Spleen (tissue), 11 donors: ENCODE measurements around the gene CRMP1. TPM values are rescaled to one million over a fixed set of nuclear protein-coding genes. Genes with fewer than 3 reads are reported as not detected.

Source experiments
- DNase-seq: peaks from one replicate; pipeline ENCODE4 v3.0.0-alpha.2; 2020
- H3K27ac ChIP-seq, 8 donors: fragments of 200-600 bp; sonication (generic) in 7 of 8; 1 replicate in 4 of 8; 2 replicates in 4 of 8; pipeline versions ENCODE4 v1.5.0 to v1.8.0; 2016 to 2021; ENCODE audit warnings: inconsistent platforms in 4 of 8, mild to moderate bottlenecking in 4 of 8, moderate library complexity in 1 of 8
- H3K27me3 ChIP-seq, 7 donors: fragments of 200-600 bp; sonication (generic) in 6 of 7; replicated peaks in 1 of 7; 1 replicate in 4 of 7; 2 replicates in 3 of 7; pipeline versions ENCODE4 v1.5.0 to v1.8.0; 2016 to 2021; ENCODE audit warnings: inconsistent platforms in 3 of 7, mild to moderate bottlenecking in 1 of 7
- H3K36me3 ChIP-seq, 6 donors: fragments of 200-600 bp; sonication (generic) in 5 of 6; 1 replicate in 4 of 6; 2 replicates in 2 of 6; pipeline versions ENCODE4 v1.5.0 to v1.8.0; 2016 to 2021; ENCODE audit warnings: inconsistent platforms in 2 of 6
- H3K4me1 ChIP-seq, 6 donors: fragments of 200-600 bp; sonication (generic) in 5 of 6; 1 replicate in 3 of 6; 2 replicates in 3 of 6; pipeline versions ENCODE4 v1.5.0 to v1.8.0; 2016 to 2021; ENCODE audit warnings: inconsistent platforms in 3 of 6
- H3K4me3 ChIP-seq, 8 donors: fragments of 200-600 bp; sonication (generic) in 7 of 8; 1 replicate in 4 of 8; 2 replicates in 4 of 8; pipeline versions ENCODE4 v1.5.0 to v1.8.0; 2016 to 2021; ENCODE audit warnings: inconsistent platforms in 4 of 8, mild to moderate bottlenecking in 4 of 8, moderate library complexity in 2 of 8
- H3K9me3 ChIP-seq, 8 donors: fragments of 200-600 bp; sonication (generic) in 7 of 8; 1 replicate in 4 of 8; 2 replicates in 4 of 8; pipeline versions ENCODE4 v1.5.0 to v1.8.0; 2016 to 2021; ENCODE audit warnings: inconsistent platforms in 4 of 8
- CTCF ChIP-seq, 11 experiments: fragments of 200-600 bp in 7 of 11; fragments of 450-650 bp in 4 of 11; sonication (generic) in 4 of 11; IDR thresholded peaks in 8 of 11; conservative IDR thresholded peaks in 3 of 11; 1 replicate in 7 of 11; 2 replicates in 4 of 11; pipeline versions ENCODE4 v1.4.0 to v1.8.0; 2016 to 2021; ENCODE audit warnings: antibody characterized with exemption in 11 of 11, inconsistent platforms in 4 of 11, mild to moderate bottlenecking in 1 of 11
- POLR2A ChIP-seq, 3 donors: fragments of 450-650 bp; IDR thresholded peaks; one replicate each; pipeline ENCODE4 v1.5.1; 2017; ENCODE audit warnings: antibody characterized with exemption in 3 of 3, mild to moderate bottlenecking in 1 of 3
- POLR2AphosphoS5 ChIP-seq, 3 donors: sonication (generic); formaldehyde crosslinking; IDR thresholded peaks; one replicate each; pipeline ENCODE4 v1.5.1; 2017; ENCODE audit warnings: antibody characterized with exemption in 3 of 3
- WGBS, 5 donors: extraction: QIAGEN DNeasy Blood & Tissue Kit in 3 of 5; methylation state at CpG; one replicate each; pipeline versions ENCODE4 v1.1.5 to v1.1.7; 2013 to 2018; 5-methylcytosine and 5-hydroxymethylcytosine counted together
- intact Hi-C: fragments of 100-400 bp; cut with DNase I; formaldehyde crosslinking; loops from one replicate; pipeline ENCODE4 v1.15.0; 2023; ENCODE audit warnings: low total_unique reads
- polyA plus RNA-seq, 3 donors: library from polyadenylated mRNA; stranded (reverse); fragments of 200-250 nt; gene quantifications; one replicate each; pipeline ENCODE4 v1.2.1, GENCODE V29; 2013
- total RNA-seq, 7 donors: library from RNA; depleted of rRNA in 3 of 7; stranded (reverse); fragments of >200 nt in 3 of 7; fragmentation: NEBNext Ultra II Directional in 4 of 7; extraction: Animal tissue kit (Norgen Biotek cat#: 25700) in 4 of 7; gene quantifications; one replicate each; pipeline versions ENCODE4 v1.1.0 to v1.2.1, GENCODE V29; 2016 to 2021
- donor health status: healthy with polysubstance abuse.
- donor health status: DM: no; HTN: no; CAD: no; lungs with moderate emphysema.
- donor health status: DM: no; HTN: no; CAD: no.
- donor health status: Bipolar disorder and iron deficiency.
- donor health status: healthy.
- donor health status: DM: no; HTN: no; CAD: no.
- donor health status: DM: yes; HTN: yes; CAD: no.

The CRMP1 gene
- total and polyA plus RNA-seq, 10 donors: 0.03 to 2.3 (median 0.85) TPM; not detected in 1

DNA sequence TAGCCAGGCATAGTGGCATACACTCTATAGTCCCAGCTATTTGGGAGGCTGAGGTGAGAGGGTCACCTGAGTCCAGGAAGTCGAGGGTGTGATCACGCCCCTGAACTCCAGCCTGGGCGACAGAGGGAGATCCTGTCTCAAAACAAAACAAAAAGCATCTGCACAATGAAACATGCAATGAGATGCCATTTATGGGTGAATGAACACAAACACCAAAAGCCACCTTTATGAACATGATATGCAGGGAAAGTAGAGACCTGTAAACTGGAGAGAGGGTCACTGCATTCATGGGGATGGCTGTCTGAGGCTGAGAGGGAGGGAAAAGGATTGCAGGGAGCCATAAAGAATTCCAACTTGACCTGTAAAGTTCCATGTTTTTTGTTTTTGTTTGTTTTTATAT, 111.2 kb downstream of the CRMP1 start:
- peaks cover 5 to 11% (median 10%) of the 10 kb centered on the region in 8 donors for H3K9me3 ChIP-seq
- 72 to 75% (median 74%) methylated on average over 3 of the region's 3 CpGs for WGBS, 5 donors
- no peak for TF ChIP-seq CTCF (IDR thresholded peaks at IDR 0.05 in 8 of 11, conservative IDR thresholded peaks at IDR 0.05 in 3 of 11)
- no peak for TF ChIP-seq POLR2A (IDR thresholded peaks at IDR 0.05)
- no peak for TF ChIP-seq POLR2AphosphoS5 (IDR thresholded peaks at IDR 0.05)
- no peak for DNase-seq
- no peak overlapping the region for H3K27ac ChIP-seq
- no peaks in the 10 kb centered on the region for H3K27me3 ChIP-seq
- intact Hi-C loops: no loop called here
- H3K4me3 ChIP-seq: no peak overlapping the region
- H3K36me3 ChIP-seq: peaks cover 0 to 6% (median 0%) of the 10 kb centered on the region in 6 donors
- no peaks in the 10 kb centered on the region for H3K4me1 ChIP-seq

DNA sequence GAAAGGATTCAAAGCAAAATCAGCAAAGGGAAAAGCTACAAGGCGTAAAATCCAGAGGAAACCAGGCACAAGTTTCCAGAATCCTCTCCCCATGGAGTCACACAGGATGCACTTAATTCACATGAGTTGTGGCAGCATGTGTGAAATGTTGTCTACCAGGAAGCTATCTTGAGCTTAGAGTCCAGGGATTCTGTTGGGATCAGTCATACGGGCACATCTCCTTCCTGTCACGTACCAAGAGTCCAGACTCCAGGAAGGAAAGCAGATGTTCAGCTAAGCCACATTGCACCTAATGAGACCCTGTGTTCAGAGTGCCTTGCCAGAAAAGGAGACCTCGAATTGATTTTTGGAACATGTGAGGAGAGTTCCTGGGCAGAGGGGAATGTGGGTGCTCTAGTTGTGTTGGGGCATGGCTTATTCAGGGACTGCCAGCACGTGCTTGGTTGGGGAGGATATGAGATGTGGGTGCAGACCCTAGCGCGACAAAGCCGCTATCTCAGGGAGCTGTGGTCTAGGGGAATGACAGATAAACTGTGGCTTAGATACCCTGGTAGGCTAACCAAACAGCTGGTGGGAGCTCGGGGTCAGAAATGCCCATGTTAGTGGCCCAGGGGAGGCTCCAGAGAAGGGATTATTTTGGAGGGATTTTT, 111.9 kb downstream of the CRMP1 start:
- Histone ChIP-seq H3K27ac (no peak overlapping the region), H3K4me3 (no peak overlapping the region), H3K9me3 (peaks cover 6 to 18% (median 18%) of the 10 kb centered on the region in 8 donors), H3K27me3 (no peaks in the 10 kb centered on the region), H3K36me3 (peaks cover 0 to 6% (median 0%) of the 10 kb centered on the region in 6 donors), H3K4me1 (no peaks in the 10 kb centered on the region)
- 78 to 91% (median 85%) methylated on average over 9 of the region's 9 CpGs for WGBS, 5 donors
- peak; percentile 31 for DNase-seq
- TF ChIP-seq POLR2A (IDR thresholded peaks at IDR 0.05) (no peak), POLR2AphosphoS5 (IDR thresholded peaks at IDR 0.05) (no peak), CTCF (IDR thresholded peaks at IDR 0.05 in 8 of 11, conservative IDR thresholded peaks at IDR 0.05 in 3 of 11) (no peak)
- intact Hi-C loops: no loop called here

DNA sequence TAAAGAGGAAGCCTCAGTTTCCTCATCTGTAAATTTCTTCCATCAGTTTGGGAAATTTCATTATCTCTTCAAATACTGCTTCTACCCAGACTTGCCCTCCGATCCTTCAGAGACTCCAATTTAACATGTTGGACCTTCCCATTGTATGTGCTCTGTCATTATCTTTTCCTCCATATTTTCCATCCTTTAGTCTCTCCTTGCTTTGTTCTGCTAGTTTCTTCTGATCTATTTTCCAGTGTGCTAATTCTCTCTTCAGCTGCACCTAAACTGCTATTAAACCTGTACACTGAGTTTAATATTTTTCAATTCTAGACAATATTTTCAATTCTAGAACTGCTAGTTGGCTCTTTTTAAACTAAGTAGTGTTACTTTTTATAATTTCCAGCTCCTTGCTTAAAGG, 116.4 kb downstream of the CRMP1 start:
- intact Hi-C loops: no loop called here

More for the DNA sequence above, 116.4 kb downstream of the CRMP1 start:
- Histone ChIP-seq H3K4me3 (no peak overlapping the region), H3K9me3 (peaks cover 6 to 27% (median 20%) of the 10 kb centered on the region in 8 donors), H3K27ac (no peak overlapping the region), H3K27me3 (no peaks in the 10 kb centered on the region), H3K36me3 (no peaks in the 10 kb centered on the region), H3K4me1 (no peaks in the 10 kb centered on the region)
- no peak for TF ChIP-seq POLR2A (IDR thresholded peaks at IDR 0.05)
- TF ChIP-seq CTCF (IDR thresholded peaks at IDR 0.05 in 8 of 11, conservative IDR thresholded peaks at IDR 0.05 in 3 of 11): no peak
- DNase-seq: no peak
- WGBS, 5 donors: 85 to 100% (median 91%) methylated on average over 1 of the region's 1 CpG
